ENCODE results near the gene UBASH3B. TPM values are rescaled to one million over a fixed set of nuclear protein-coding genes. Genes with fewer than 3 reads are reported as not detected.

Gene UBASH3B
- total RNA-seq, 1 donor from 2014 or later: 6.7 TPM

DNA sequence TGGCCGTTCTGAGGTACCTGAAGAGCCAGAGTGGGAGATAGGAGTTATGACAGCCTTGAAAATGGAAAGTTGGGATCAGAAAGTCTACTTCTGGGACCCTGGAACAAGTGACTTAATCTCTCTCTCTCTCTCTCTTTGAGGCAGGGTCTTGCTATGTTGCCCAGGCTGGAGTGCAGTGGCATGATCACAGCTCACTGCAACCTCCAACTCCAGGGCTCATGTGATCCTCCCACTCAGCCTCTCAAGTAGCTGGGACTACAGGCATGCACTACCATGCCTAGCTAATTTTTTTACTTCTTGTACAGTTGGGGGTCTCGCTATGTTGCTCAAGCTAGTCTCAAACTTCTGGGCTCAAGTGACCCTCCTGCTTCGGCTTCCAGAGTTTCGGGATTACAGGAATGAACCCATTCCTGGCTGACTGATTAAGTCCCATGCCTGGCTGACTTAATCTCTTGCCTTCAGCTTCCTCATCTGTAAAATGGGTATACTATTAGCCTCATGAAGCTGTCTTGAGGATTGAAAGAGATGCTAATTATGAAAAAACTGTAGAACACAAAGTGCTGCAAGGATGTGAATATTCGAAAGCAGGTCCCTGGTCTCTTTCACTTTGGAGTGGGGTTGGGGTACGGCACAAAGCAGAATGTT lies 87.7 kb downstream of the UBASH3B start:
- Mint-ChIP-seq H3K4me3 (ENCODE audit: unreplicated experiment) (no peak overlapping the region), H3K9me3 (ENCODE audit: unreplicated experiment) (no peaks in the 10 kb centered on the region)

DNA sequence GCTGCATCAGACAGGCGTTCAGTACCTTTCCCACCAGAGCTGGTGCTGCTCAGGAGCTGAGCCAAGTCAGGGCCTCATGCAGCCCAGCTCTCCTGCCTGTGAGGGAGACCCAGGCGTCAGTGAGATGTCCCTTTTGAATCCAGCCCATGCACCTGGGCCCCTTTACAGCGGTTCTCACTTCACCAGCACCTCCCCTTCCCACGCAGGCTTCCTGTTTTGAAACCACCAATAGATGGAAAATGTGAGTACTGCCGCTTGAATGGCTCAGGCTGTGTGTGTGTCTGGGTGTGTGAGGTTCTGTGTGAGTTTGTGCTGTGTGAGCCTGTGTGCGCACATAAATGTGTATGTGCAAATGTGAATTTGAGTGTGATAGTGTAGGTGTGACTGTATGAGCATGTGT lies 88.4 kb downstream of the UBASH3B start:
- TF ChIP-seq, protein P1, sequence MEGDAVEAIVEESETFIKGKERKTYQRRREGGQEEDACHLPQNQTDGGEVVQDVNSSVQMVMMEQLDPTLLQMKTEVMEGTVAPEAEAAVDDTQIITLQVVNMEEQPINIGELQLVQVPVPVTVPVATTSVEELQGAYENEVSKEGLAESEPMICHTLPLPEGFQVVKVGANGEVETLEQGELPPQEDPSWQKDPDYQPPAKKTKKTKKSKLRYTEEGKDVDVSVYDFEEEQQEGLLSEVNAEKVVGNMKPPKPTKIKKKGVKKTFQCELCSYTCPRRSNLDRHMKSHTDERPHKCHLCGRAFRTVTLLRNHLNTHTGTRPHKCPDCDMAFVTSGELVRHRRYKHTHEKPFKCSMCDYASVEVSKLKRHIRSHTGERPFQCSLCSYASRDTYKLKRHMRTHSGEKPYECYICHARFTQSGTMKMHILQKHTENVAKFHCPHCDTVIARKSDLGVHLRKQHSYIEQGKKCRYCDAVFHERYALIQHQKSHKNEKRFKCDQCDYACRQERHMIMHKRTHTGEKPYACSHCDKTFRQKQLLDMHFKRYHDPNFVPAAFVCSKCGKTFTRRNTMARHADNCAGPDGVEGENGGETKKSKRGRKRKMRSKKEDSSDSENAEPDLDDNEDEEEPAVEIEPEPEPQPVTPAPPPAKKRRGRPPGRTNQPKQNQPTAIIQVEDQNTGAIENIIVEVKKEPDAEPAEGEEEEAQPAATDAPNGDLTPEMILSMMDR (IDR thresholded peaks at IDR 0.05; ENCODE audit: partially characterized antibody, unreplicated experiment): no peak
- Mint-ChIP-seq H3K36me3 (ENCODE audit: unreplicated experiment) (no peaks in the 10 kb centered on the region), H3K4me1 (ENCODE audit: low read depth, unreplicated experiment) (peaks cover 8% of the 10 kb centered on the region), H3K27me3 (ENCODE audit: unreplicated experiment) (peaks cover 2% of the 10 kb centered on the region), H3K27ac (ENCODE audit: unreplicated experiment) (no peak overlapping the region), H3K9me3 (ENCODE audit: unreplicated experiment) (no peaks in the 10 kb centered on the region), H3K4me3 (ENCODE audit: unreplicated experiment) (no peak overlapping the region)
- DNase-seq: no peak

More for the DNA sequence above, 87.7 kb downstream of the UBASH3B start:
- Mint-ChIP-seq H3K4me1 (ENCODE audit: low read depth, unreplicated experiment) (peaks cover 8% of the 10 kb centered on the region), H3K36me3 (ENCODE audit: unreplicated experiment) (no peaks in the 10 kb centered on the region), H3K27me3 (ENCODE audit: unreplicated experiment) (no peaks in the 10 kb centered on the region), H3K27ac (ENCODE audit: unreplicated experiment) (no peak overlapping the region)
- TF ChIP-seq, protein P1 (IDR thresholded peaks at IDR 0.05; ENCODE audit: partially characterized antibody, unreplicated experiment): no peak
- no peak for DNase-seq

DNA sequence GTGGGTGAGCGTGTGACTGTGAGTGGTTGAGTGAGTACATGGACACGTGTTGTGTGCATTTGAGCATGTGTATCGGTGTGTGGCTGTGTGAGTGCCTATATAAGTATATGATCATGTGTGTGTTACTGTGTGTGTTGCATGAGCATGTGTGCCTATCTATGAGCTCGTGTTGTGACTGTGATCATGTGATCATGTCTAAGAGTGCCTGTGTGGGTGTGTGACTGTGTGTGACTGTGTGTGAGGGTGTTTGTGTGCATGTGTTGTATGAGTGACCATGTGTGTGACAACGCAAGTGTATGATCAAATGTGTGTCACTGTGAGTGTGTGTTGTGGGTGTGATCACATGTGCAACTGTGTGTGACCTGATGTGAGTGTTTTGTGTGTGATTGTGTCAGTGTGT lies 88.8 kb downstream of the UBASH3B start:
- Mint-ChIP-seq H3K4me1 (ENCODE audit: low read depth, unreplicated experiment) (peaks cover 8% of the 10 kb centered on the region), H3K9me3 (ENCODE audit: unreplicated experiment) (no peaks in the 10 kb centered on the region), H3K36me3 (ENCODE audit: unreplicated experiment) (no peaks in the 10 kb centered on the region), H3K4me3 (ENCODE audit: unreplicated experiment) (no peak overlapping the region), H3K27me3 (ENCODE audit: unreplicated experiment) (peaks cover 2% of the 10 kb centered on the region), H3K27ac (ENCODE audit: unreplicated experiment) (no peak overlapping the region)
- TF ChIP-seq, protein P1 (IDR thresholded peaks at IDR 0.05; ENCODE audit: partially characterized antibody, unreplicated experiment): no peak
- DNase-seq: no peak

DNA sequence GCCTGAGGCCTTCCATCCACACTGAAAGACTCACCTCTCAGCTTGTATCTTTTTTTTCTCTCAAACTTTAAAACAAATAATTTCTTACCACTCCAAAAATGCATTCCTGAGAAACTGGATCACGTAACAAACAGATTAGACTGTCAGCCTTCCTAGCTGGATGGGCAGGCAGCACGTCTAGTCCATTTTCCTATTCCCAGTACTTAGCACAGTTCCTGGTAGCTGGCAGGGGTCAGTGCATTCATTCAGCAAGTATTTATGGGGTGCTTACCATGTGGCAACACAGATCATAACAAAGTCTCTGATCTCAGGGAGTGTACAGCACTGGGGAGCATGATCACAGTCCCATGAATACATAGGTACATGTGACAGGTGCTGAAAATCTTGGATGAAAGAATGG lies 89.6 kb downstream of the UBASH3B start:
- H3K36me3 Mint-ChIP-seq (ENCODE audit: unreplicated experiment): no peaks in the 10 kb centered on the region

DNA sequence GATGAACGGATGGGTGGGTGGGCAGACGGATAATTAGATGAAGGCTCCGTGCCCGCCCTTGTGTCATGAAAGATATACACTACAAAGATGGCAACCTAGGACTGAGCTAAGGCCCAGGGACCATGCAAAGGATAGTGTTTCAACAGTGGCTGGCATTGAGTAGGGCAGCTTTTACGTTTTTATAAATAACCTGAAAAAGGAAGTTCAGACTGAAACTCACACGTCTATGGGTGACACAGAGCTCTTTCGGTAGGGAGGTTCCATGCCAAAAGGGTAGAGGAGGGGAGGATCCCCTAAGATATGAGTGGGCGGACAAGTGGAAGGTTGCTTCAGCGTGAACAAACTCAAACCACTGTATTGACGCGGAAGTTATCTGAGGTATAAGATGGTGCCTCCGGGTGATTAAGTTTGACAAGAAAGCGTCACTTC lies 90.5 kb downstream of the UBASH3B start:
- TF ChIP-seq, protein P1 (IDR thresholded peaks at IDR 0.05; ENCODE audit: partially characterized antibody, unreplicated experiment): no peak
- DNase-seq: no peak

More for the DNA sequence above, 89.6 kb downstream of the UBASH3B start:
- TF ChIP-seq, protein P1 (IDR thresholded peaks at IDR 0.05; ENCODE audit: partially characterized antibody, unreplicated experiment): no peak
- no peak overlapping the region for H3K27ac Mint-ChIP-seq (ENCODE audit: unreplicated experiment)
- no peak overlapping the region for H3K4me3 Mint-ChIP-seq (ENCODE audit: unreplicated experiment)
- H3K9me3 Mint-ChIP-seq (ENCODE audit: unreplicated experiment): no peaks in the 10 kb centered on the region
- no peak for DNase-seq
- peaks cover 8% of the 10 kb centered on the region for H3K4me1 Mint-ChIP-seq (ENCODE audit: low read depth, unreplicated experiment)
- H3K27me3 Mint-ChIP-seq (ENCODE audit: unreplicated experiment): peaks cover 2% of the 10 kb centered on the region

More for the DNA sequence above, 90.5 kb downstream of the UBASH3B start:
- Mint-ChIP-seq H3K9me3 (ENCODE audit: unreplicated experiment) (no peaks in the 10 kb centered on the region), H3K27me3 (ENCODE audit: unreplicated experiment) (peaks cover 2% of the 10 kb centered on the region), H3K4me3 (ENCODE audit: unreplicated experiment) (no peak overlapping the region), H3K36me3 (ENCODE audit: unreplicated experiment) (no peaks in the 10 kb centered on the region), H3K27ac (ENCODE audit: unreplicated experiment) (no peak overlapping the region), H3K4me1 (ENCODE audit: low read depth, unreplicated experiment) (peaks cover 11% of the 10 kb centered on the region)

Measured in glutamatergic neuron (in vitro differentiated cells).